AG08396 (cell line): ENCODE data around the gene HTRA2.

Source experiments
- DNase-seq: peaks from one replicate; pipeline ENCODE4 v3.0.0; 2012; ENCODE audit warnings: low spot score, mixed read lengths

The HTRA2 gene

GRCh38 chr2:74500578-74500946 lies 29.2 kb upstream of the HTRA2 start:
- DNase-seq, result no peak

DNA sequence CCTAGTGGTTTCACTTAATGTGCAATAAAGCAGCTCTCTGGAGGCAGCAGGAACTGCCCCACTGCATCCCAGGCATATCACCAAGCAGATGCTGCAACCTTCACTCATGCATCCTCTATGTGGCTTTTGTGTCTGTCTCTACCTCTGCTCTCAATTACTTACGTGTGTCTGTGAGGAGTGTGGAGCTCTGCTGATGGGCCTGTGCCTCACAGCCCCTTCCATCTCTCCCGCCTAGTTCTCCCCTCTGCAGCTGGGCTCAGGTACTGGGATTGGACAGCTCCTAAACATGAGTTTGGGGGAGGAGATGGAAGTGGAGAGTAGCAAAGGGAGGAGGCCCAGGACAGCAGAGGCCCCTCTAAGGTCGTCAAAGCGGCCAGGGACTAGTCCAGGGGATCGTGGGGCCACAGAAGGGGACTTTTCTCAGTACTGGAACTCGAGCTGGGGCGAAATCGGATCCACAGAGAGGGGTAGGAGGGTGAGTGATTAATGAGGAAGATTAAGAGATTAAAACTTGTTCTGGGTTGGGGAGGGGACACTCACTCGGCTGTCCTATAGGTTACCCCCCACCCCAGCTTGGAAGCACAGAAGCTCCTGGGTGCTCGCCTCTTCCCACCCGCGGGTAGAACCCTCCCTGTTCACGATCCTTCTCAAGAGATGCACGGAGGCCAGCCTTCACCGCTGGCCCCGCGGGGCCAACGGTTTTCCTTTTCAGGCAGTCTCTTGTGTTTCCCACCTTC lies 28.2 kb upstream of the HTRA2 start:
- no peak for DNase-seq

DNA sequence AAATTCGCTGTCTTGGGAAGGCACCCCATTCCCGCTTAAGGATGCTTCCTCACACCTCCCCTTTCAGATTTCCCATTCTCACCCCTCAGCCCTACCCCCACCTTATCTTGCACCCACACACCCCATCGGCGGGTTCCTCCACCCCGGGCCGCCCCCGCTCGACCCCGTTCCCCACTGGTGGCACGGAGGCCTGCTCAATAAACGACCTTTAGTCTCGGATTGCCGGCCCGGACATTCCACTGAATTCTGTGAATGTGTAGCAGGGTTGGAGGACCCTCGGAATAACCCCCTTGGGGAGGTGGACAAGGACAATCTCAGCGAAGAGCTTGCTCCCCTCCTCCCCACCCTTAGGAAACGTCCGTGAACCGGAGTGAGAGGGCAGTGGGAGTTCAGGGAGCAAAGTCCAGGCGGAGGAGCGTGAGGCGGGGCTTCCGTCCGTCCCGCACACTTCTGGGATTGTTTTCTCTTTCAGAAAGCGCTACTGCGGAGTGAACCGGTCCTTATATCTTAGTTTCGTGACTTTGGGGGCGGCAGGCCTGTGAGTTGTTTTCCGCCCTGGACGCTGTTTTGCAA lies 27.5 kb upstream of the HTRA2 start:
- DNase-seq, result no peak

GRCh38 chr2:74502720-74503505 lies 26.8 kb upstream of the HTRA2 start:
- DNase-seq, result peak; percentile 90

GRCh38 chr2:74503506-74504475 lies 25.9 kb upstream of the HTRA2 start:
- no peak for DNase-seq

- DNase-seq, result no peak
Measured at GRCh38 chr2:74504591-74504990, 25.1 kb upstream of the HTRA2 start.

- no peak for DNase-seq
Measured at GRCh38 chr2:74505448-74506246, 24.1 kb upstream of the HTRA2 start.

DNA sequence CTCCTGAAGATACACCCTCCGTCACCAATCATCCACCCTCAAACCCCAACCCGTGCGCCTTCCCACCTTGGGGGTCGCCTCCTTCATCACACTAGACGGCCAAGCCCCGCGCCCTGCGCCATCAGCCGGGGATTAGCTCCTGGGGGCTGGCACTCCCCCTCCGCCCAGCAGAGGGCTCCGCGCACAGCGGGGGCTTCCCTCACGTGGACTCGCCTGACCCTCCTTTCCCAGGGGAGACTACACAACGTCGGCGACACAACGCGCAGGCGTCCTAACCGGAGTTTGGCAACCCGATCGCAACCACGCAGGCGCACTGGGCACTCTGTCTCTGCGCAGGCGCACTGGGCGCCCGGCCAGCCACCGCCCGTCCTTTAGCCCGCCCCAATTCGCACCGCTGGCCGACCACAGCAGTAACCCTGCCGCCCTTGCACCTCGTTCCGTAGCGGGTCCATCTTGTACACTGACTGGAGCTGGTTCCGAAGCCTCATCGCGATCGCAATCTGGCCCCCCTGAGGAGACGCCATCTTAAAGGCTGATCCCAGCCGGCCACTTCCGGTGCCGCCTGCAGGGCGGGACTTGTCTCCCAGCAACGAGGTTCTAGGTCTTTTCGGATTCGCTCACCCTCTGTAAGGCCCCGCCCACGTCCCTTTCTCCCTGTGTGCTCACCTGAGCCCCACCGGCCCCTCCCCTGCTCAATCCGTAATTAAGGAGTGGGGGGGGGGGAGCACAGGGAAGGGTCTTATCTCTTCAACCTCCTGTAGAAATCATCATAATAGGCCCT lies 22.4 kb upstream of the HTRA2 start, which contains the start of gene PCGF1:
PCGF1 (minus strand) TSS at position 551 of the 781 bp plus-strand sequence; CDS start at position 524, 27 bp downstream.
- peak; percentile 97 for DNase-seq

DNA sequence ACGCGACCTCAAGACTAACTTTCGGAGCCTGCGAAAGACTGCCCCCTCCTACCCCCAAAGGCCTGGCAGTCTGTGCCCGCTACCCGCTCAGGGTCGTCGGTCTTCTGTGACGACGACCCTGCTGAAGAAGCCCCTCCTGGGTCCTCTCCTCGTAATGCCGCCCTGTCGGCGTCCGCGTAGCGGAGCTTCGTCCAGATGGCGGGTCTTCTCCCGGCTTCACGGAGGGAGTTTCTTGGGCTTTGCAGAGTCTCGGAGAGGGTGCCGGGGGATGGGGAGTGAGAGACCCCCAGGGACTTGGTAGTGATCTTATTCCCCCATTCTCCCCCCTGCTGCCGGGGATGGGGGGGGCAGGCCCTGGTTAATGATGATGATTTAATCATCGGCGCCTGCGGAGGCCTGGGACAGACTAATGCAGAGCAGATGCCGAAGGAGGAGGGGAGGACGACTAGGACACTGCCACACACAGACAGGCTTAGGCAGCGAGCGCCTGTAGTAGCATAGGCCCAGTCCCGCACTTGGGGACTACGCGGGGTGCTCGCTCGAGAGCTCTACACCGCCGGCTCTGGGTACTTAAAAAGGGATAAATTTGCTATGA lies 21.7 kb upstream of the HTRA2 start:
- DNase-seq, result no peak

DNA sequence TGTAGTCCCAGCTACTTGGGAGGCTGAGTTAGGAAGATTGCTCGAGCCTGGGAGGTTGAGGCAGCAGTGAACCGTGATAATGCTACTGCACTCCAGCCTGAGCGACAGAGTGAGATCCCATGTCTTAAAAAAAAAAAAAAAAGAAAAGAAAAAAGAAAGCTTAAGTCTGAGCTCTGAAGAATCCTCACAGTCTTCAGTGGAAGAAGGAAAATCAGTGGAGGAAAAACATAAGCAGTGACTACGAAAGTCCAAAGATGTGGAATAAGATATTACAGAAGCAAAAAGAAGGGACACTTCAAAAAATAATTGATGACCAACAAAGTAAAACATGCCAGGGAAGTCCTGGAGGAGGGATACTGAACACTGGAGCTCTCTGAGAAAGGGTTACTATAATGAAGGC lies 19.5 kb upstream of the HTRA2 start:
- DNase-seq, result no peak

DNA sequence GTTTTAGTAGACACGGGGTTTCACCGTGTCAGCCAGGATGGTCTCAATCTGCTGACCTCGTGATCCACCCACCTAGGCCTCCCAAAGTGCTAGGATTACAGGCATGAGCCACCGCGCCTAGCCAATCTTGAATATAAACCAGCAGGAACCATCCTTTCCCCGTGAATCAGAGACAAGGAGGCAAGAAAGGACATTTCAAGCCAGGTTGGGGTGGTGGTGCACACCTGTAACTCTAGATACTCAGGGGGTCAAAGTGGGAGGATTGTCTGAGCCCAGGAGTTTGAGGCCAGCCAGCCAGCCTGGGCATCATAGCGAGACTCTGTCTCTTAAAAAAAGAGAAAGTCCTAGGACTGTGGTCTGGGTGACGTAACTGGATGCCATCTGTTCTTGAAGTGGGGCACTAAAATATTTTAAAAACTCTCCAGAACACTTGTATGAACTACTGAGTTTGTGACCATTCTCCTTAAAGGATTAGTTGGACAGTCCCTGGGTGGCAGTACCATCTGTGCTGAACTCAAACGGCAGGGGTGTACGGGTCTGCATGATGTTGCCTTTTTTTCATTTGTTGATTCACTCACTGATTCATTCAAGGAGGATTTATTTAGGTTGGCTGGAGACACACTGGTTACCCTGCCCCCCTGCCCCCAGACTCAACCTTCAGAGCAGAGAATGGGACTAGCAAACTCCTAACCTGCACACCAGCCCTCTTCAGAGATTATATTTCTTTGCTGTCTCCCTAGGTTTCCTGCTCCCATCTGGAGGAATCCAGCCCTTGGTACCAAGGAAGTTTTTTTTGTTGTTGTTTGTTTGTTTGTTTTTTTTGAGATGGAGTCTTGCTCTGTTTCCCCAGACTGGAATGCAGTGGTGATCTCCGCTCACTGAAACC lies 18.4 kb upstream of the HTRA2 start:
- DNase-seq, result no peak

- no peak for DNase-seq
Measured at GRCh38 chr2:74512744-74513604, 16.8 kb upstream of the HTRA2 start.

DNA sequence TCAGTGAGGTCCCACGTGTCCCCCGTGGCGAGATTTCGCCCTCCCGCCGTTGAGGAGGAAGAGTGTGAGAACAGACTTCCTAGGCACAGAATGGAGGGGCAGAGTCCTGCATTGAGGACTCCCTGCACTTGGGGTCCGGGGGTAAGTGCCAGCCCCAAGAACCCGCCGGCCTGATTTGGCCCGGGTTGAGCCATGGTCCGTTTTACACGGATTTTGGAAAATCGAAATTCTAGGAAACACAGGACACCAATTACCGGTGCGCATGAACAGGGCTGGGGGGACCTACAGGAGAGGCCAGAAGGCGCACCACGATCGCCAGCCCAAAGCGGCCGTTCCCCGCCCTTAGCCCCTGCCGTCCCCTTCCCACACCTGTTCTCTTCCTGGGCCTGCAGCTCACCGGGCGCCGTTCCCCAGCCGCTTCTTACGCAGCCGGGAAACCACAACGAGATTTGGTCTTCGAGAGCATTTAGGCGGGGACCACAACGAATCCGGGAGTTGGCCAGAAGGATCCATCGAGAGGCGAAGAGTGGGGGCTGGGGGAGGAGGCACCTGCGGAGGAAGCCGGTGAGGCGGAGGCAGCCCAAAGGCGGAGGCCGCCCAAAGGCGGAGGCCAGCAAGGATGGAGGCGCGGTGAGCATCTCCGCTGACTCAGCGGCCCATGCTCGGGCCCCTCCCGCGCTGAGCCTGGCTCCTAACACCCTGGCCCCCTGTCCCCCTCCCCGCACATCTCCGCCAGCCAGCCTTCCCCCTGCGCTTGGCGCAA lies 15.9 kb upstream of the HTRA2 start:
- DNase-seq, result no peak

- DNase-seq, result peak; percentile 41
Measured at GRCh38 chr2:74514368-74515270, 15.1 kb upstream of the HTRA2 start, which contains the start of gene TLX2. TSS of gene TLX2 (plus strand) at chr2:74514450. CDS start at chr2:74514807, 357 bp downstream.

- DNase-seq, result no peak
Measured at GRCh38 chr2:74515271-74515980, 14.3 kb upstream of the HTRA2 start.
